K562 (cell line): ENCODE results near the gene NBR1. TPM values are rescaled to one million over a fixed set of nuclear protein-coding genes. Genes with fewer than 3 reads are reported as not detected.

ENCODE experiments used
- ATAC-seq: fragments of 200-7000 bp; cut with Tn5 transposase; 3 replicates; pipeline ENCODE4 v1.9.1; 2020; ENCODE audit warnings: moderate library complexity
- BruUV-seq: library from RNA; stranded (reverse); fragments of 400-500 nt; replicated peaks from 2 replicates; lab custom pipeline; 2021; lab: Mats Ljungman, UMichigan
- CTCF ChIA-PET: fragments of 300-600 bp; formaldehyde crosslinking; extraction: SDS; loops from one replicate; lab custom pipeline; 2021; ENCODE audit warnings: low intra/inter-chr PET ratio; lab: Yijun Ruan, JAX
- POLR2A ChIA-PET: fragments of 300-600, 350-650 bp; sonication (Branson Sonifier 250); formaldehyde crosslinking; extraction: SDS; loops from one replicate; lab custom pipeline; 2021; ENCODE audit warnings: antibody characterized with exemption, inconsistent platforms; lab: Yijun Ruan, JAX
- DNase-seq, 4 experiments: peaks; one replicate each; pipeline versions ENCODE4 v3.0.0 to v3.0.0-alpha.2; 2011 to 2018; ENCODE audit warnings: low spot score in 3 of 4, mixed read lengths in 3 of 4; ENCODE audit errors: extremely low read depth in 1 of 4
- FAIRE-seq: peaks from 2 replicates; lab custom pipeline; 2011; peaks lifted over from hg19 to GRCh38; lab: Jason Lieb, UNC
- H2AFZ ChIP-seq: 2 replicates; pipeline ENCODE4 v1.6.0; 2011; ENCODE audit warnings: low read depth, low read length, control low read depth, inconsistent platforms
- H3K27ac ChIP-seq: fragments of 200-600 bp; 3 replicates; pipeline ENCODE4 v1.8.0; 2011; ENCODE audit warnings: low read depth, mild to moderate bottlenecking, control low read depth, inconsistent platforms, low read length, moderate library complexity, mixed read lengths; ENCODE audit errors: extremely low read depth
- H3K27me3 ChIP-seq, 2 experiments: fragments of 300-600 bp in 1 of 2; 2 replicates in 1 of 2; 3 replicates in 1 of 2; pipeline versions ENCODE4 v1.6.0 to v1.8.0; 2011; ENCODE audit warnings: inconsistent platforms in 2 of 2, low read length in 2 of 2, mild to moderate bottlenecking in 1 of 2, mixed read lengths in 1 of 2, moderate library complexity in 1 of 2; ENCODE audit not compliant: control insufficient read depth in 2 of 2, insufficient read depth in 2 of 2
- H3K36me3 ChIP-seq: fragments of 300-600 bp; 3 replicates; pipeline ENCODE4 v1.8.0; 2011; ENCODE audit warnings: mild to moderate bottlenecking, low read length, inconsistent platforms; ENCODE audit not compliant: control insufficient read depth, insufficient read depth
- H3K4me1 ChIP-seq, 2 experiments: fragments of 200-600 bp in 1 of 2; replicated peaks in 1 of 2; 2 replicates in 1 of 2; 3 replicates in 1 of 2; pipeline versions ENCODE4 v1.5.1 to v1.8.0; 2011; ENCODE audit warnings: inconsistent platforms in 2 of 2, low read length in 2 of 2, mild to moderate bottlenecking in 1 of 2, mixed read lengths in 1 of 2, moderate library complexity in 1 of 2; ENCODE audit not compliant: control insufficient read depth in 2 of 2, insufficient read depth in 2 of 2
- H3K4me2 ChIP-seq: 2 replicates; pipeline ENCODE4 v1.6.1; 2011; ENCODE audit warnings: low read length, control low read depth, inconsistent platforms, mixed read lengths; ENCODE audit not compliant: insufficient read depth
- H3K4me3 ChIP-seq: fragments of 200-600 bp; sonication (generic), shearing (Covaris generic); 2 replicates; pipeline ENCODE4 v1.5.1; 2016; ENCODE audit warnings: control low read depth, inconsistent platforms
- H3K79me2 ChIP-seq: fragments of 200-600 bp; 3 replicates; pipeline ENCODE4 v1.8.0; 2011; ENCODE audit warnings: low read length, inconsistent platforms; ENCODE audit not compliant: control insufficient read depth, insufficient read depth
- H3K9ac ChIP-seq, 2 experiments: 2 replicates each; pipeline versions ENCODE4 v1.6.0 to v1.6.1; 2011; ENCODE audit warnings: low read depth in 2 of 2, low read length in 2 of 2, control low read depth in 1 of 2, inconsistent platforms in 1 of 2, mild to moderate bottlenecking in 1 of 2, mixed read lengths in 1 of 2; ENCODE audit not compliant: insufficient read depth in 1 of 2
- H3K9me1 ChIP-seq: one replicate; pipeline ENCODE4 v1.6.0; 2011; ENCODE audit warnings: inconsistent platforms, mild to moderate bottlenecking, low read length, moderate library complexity; ENCODE audit not compliant: control insufficient read depth, insufficient read depth
- H3K9me3 ChIP-seq: replicated peaks from 2 replicates; pipeline ENCODE4 v1.5.1; 2011; ENCODE audit warnings: low read depth, low read length, inconsistent platforms; ENCODE audit not compliant: control insufficient read depth, insufficient read depth
- H4K20me1 ChIP-seq: replicated peaks from 2 replicates; pipeline ENCODE4 v1.6.1; 2011; ENCODE audit warnings: low read length, inconsistent platforms, mixed read lengths; ENCODE audit not compliant: control insufficient read depth, insufficient read depth
- BCL6 ChIP-seq: fragments of 250-450 bp; sonication (Bioruptor Pico); IDR thresholded peaks from 2 replicates; pipeline ENCODE4 v1.4.0; 2020
- CBX8 ChIP-seq: fragments of 200-600 bp; sonication (generic); IDR thresholded peaks from 2 replicates; pipeline ENCODE4 v1.6.1; 2012; ENCODE audit warnings: borderline replicate concordance, mixed run types, low read depth, mild to moderate bottlenecking, moderate library complexity, mixed read lengths, low read length, control low read depth, inconsistent platforms; ENCODE audit not compliant: poor library complexity, severe bottlenecking; ENCODE audit errors: extremely low read depth
- KHSRP ChIP-seq: fragments of 450-650 bp; IDR thresholded peaks from 2 replicates; pipeline ENCODE4 v1.6.1; 2017
- ZBTB8A ChIP-seq: fragments of 450-650 bp; IDR thresholded peaks from 2 replicates; pipeline ENCODE4 v1.6.1; 2018; ENCODE audit warnings: mild to moderate bottlenecking, moderate library complexity; ENCODE audit not compliant: partially characterized antibody
- ZNF354B ChIP-seq: fragments of 250-450 bp; sonication (Bioruptor Pico); IDR thresholded peaks from 2 replicates; pipeline ENCODE4 v1.4.0; 2020
- WGBS: fragments of 100-300 bp; shearing (Covaris generic); methylation state at CpG from one replicate; pipeline ENCODE4 v1.1.6; 2016; ENCODE audit warnings: low coverage, mixed read lengths; ENCODE audit not compliant: insufficient coverage; ENCODE audit errors: missing lambda C conversion rate; 5-methylcytosine and 5-hydroxymethylcytosine counted together
- in situ Hi-C: fragments of 300-500 bp; cut with MboI; formaldehyde crosslinking; loops from 4 replicates; pipeline ENCODE4 v1.15.0; 2018; ENCODE audit warnings: inconsistent platforms, mixed read lengths
- intact Hi-C: fragments of 100-400 bp; cut with micrococcal nuclease; formaldehyde crosslinking; loops from 2 replicates; pipeline ENCODE4 v1.14.2; 2022
- polyA plus RNA-seq, 8 experiments: library from polyadenylated mRNA; depleted of rRNA in 4 of 8; stranded (reverse) in 5 of 8; unstranded in 3 of 8; fragments of >200 nt; fragmentation: Nextera tagmentation in 2 of 8; fragmentation: Illumina TruSeq in 1 of 8; extraction: Ambion mirVana in 2 of 8; extraction: Trizol in 1 of 8; gene quantifications; 2 replicates each; pipeline versions ENCODE4 v1.2.1 to v1.2.3, GENCODE V29; 2011 to 2014; ENCODE audit warnings: inconsistent platforms in 1 of 8, missing spikeins in 1 of 8
- total RNA-seq, 7 experiments: library from RNA; depleted of rRNA in 6 of 7; stranded (reverse); fragments of >200 nt in 6 of 7; fragmentation: Illumina TruSeq in 2 of 7; extraction: Trizol in 2 of 7; gene quantifications; 2 replicates each; pipeline versions ENCODE4 v1.2.1 to v1.2.3, GENCODE V29; 2011 to 2021; ENCODE audit warnings: low replicate concordance in 1 of 7
- TF ChIP-seq, protein P1 (sequence below), 2 experiments: fragments of 200-800 bp in 1 of 2; sonication (Bioruptor generic) in 1 of 2; sonication (generic) in 1 of 2; formaldehyde crosslinking in 1 of 2; IDR thresholded peaks in 1 of 2; conservative IDR thresholded peaks in 1 of 2; 2 replicates each; pipeline versions ENCODE4 v1.5.0 to v1.6.1; 2016 to 2020; ENCODE audit warnings: missing compliant biosample characterization in 1 of 2, missing genetic modification characterization in 1 of 2, missing genetic modification reagents in 1 of 2

NBR1 gene
- total and polyA plus RNA-seq, 9 of the 15 experiments (the other 6 are each of a cell fraction or from before 2014, with no cell fraction given) = 4.2 to 70.1 (median 39.9) TPM

DNA sequence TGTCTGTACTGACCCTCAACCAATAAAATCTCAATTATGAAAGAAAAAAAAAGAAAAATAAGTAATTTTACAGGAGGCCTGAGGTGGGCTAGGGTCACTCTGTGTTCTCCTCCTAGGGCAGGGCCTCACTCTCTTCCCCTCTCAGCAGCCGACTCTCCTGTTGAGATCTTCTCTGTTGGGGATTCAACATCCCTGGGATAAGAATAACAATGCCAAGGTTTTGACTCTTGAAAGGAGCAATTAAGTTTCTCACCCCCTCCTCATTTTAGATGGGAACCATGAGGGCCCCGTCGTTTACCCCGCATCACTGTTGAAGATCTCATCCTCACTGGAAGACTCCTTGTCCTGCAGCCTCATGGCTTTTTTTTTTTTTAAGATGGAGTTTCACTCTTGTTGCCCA is 24.4 kb upstream of the NBR1 start:
- H3K4me3 ChIP-seq = no peak overlapping the region
- WGBS = 87% methylated on average over 4 of the region's 4 CpGs
- ChIA-PET POLR2A (interaction anchor here (0.6 to 1.0 kb wide), 2 partner anchors 8 to 397 kb away, joined by 3 to 4 read pairs; no protein-coding TSS in a partner anchor), CTCF (no interaction called here)
- H3K27me3 ChIP-seq = no peaks in the 10 kb centered on the region
- no peak overlapping the region for H2AFZ ChIP-seq
- BruUV-seq = no TSS peak
- H3K79me2 ChIP-seq = no peaks in the 10 kb centered on the region
- H3K4me2 ChIP-seq = no peak overlapping the region
- H3K36me3 ChIP-seq = no peaks in the 10 kb centered on the region
- no peaks in the 10 kb centered on the region for H3K9me3 ChIP-seq
- H3K27ac ChIP-seq = no peak overlapping the region
- DNase-seq (no peak), ATAC-seq (no peak), FAIRE-seq (no peak)
- in situ Hi-C loops = no loop called here
- no peaks in the 10 kb centered on the region for H3K9me1 ChIP-seq
- no peak for TF ChIP-seq KHSRP
- no peak for TF ChIP-seq CBX8
- no peak overlapping the region for H3K9ac ChIP-seq
- H4K20me1 ChIP-seq = no peaks in the 10 kb centered on the region
- intact Hi-C loops = no loop called here
- H3K4me1 ChIP-seq = no peaks in the 10 kb centered on the region

DNA sequence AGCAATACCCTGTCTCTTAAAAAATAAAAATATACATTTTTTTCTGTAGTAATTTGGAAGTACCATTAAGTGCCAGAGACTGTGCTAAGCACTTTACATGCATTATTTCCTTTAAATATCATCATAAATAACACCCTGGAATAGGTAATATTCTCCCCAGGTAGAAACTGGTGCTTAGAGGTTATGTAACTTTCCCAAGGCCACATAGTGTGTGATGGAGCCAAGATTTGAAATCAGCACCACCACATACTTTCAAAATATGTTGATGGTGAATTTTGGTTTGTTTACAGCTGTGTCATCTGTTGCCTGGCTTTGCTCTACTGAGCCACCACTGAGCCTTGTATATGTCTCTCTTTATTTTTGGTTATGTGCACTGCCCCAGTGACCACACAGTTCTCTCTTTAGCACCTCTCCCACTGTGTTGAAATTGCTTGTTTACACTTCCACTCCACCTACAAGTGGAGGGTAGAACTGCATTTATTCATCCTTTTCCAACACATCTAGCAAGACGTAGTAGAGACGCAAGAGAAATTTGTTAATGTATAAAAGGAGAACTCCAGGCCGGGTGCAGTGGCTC is 19.0 kb upstream of the NBR1 start:
- ChIA-PET POLR2A (interaction anchor here (1.8 kb wide), 1 partner anchor 164 kb away, joined by 4 read pairs; no protein-coding TSS in a partner anchor), CTCF (interaction anchor here (0.7 kb wide), 1 partner anchor 137 kb away, joined by 3 read pairs; no protein-coding TSS in a partner anchor)
- ATAC-seq (no peak), DNase-seq (no peak), FAIRE-seq (no peak)
- BruUV-seq = no TSS peak
- no peak overlapping the region for H3K4me3 ChIP-seq
- H3K9ac ChIP-seq = no peak overlapping the region
- H3K79me2 ChIP-seq = no peaks in the 10 kb centered on the region
- H3K4me2 ChIP-seq = no peak overlapping the region
- no peak overlapping the region for H2AFZ ChIP-seq
- no peaks in the 10 kb centered on the region for H4K20me1 ChIP-seq
- no peaks in the 10 kb centered on the region for H3K27me3 ChIP-seq
- WGBS = 85% methylated on average over 3 of the region's 3 CpGs
- H3K9me1 ChIP-seq = no peaks in the 10 kb centered on the region
- intact Hi-C loops (no loop called here), in situ Hi-C loops (no loop called here)
- peaks cover 6% of the 10 kb centered on the region; the same call in 1 of the 2 replicates for H3K9me3 ChIP-seq
- H3K4me1 ChIP-seq = peaks cover 0 to 9% of the 10 kb centered on the region in 2 experiments; a peak in 3 of 5 replicates
- TF ChIP-seq ZNF354B (CRISPR knock-in tag) (no peak), BCL6 (CRISPR knock-in tag) (no peak), ZBTB8A (no peak)
- TF ChIP-seq, protein P1, sequence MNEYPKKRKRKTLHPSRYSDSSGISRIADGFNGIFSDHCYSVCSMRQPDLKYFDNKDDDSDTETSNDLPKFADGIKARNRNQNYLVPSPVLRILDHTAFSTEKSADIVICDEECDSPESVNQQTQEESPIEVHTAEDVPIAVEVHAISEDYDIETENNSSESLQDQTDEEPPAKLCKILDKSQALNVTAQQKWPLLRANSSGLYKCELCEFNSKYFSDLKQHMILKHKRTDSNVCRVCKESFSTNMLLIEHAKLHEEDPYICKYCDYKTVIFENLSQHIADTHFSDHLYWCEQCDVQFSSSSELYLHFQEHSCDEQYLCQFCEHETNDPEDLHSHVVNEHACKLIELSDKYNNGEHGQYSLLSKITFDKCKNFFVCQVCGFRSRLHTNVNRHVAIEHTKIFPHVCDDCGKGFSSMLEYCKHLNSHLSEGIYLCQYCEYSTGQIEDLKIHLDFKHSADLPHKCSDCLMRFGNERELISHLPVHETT (CRISPR knock-in tag; conservative IDR thresholded peaks at IDR 0.05 in 1 of 2, IDR thresholded peaks at IDR 0.05 in 1 of 2) = no peak
- H3K36me3 ChIP-seq = peaks cover 2% of the 10 kb centered on the region; the same call in 1 of the 3 replicates
- no peak overlapping the region for H3K27ac ChIP-seq
